ENCODE measurements around the gene UPF3A.

The UPF3A gene

DNA sequence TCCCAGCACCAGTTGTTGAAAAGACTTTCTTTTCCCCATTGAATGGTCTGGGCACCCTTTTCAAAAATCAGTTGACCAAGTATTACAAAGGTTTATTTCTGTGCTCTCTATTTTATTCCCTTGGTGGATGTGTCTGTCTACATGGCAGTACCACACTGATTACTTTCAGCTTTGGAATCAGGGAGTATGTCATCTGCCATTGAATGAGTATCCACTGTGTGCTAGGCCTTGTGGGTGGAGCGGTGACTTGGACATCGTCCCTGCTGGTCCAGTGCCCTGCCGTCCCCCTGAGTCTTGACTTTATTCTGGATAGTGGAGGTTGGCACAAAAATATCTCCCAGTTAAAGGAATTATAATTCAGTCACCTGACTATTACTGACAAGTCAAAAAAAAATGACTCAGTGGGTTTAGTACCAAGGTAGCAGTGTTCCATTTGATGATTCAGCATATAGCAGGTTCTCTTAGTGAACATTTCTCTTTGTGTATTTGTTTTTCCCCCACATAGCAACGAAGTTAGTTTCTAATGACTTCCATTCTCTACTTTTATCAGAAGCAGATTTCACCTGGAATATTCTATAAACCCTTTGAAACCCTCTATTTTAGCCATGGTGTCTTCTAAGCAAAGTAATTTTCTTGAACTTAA lies 3.9 kb downstream of the UPF3A start:
- Histone ChIP-seq H3K27ac (ENCODE audit: extremely low read depth, low read depth, low read length) (no peak overlapping the region), H3K9me3 (ENCODE audit: control insufficient read depth, insufficient read depth, low read depth, low read length) (no peaks in the 10 kb centered on the region), H3K4me3 (ENCODE audit: low read depth, low read length) (no peak overlapping the region), H3K4me1 (ENCODE audit: control insufficient read depth, insufficient read depth, low read length) (no peaks in the 10 kb centered on the region), H3K36me3 (ENCODE audit: control insufficient read depth in 2 of 2, insufficient read depth in 1 of 2, low read length in 2 of 2) (peaks cover 10 to 48% of the 10 kb centered on the region in 2 experiments; a peak in 2 of 3 replicates)
- TF ChIP-seq YY2 (tag by site-specific recombination; IDR thresholded peaks at IDR 0.05): no peak
- TF ChIP-seq MYNN (tag by site-specific recombination; IDR thresholded peaks at IDR 0.05; ENCODE audit: borderline replicate concordance): no peak
- TF ChIP-seq EGR2 (tag by site-specific recombination; IDR thresholded peaks at IDR 0.05; ENCODE audit: low read depth): no peak
- no peak for TF ChIP-seq ZNF660 (tag by site-specific recombination; IDR thresholded peaks at IDR 0.05)
- TF ChIP-seq ZNF19 (tag by site-specific recombination; IDR thresholded peaks at IDR 0.05; ENCODE audit: low read depth): no peak
- ChIA-PET CTCF (interaction anchor here (0.6 kb wide), 1 partner anchor 256 kb away, joined by 4 read pairs; no protein-coding TSS in a partner anchor), POLR2A (no interaction called here)

DNA sequence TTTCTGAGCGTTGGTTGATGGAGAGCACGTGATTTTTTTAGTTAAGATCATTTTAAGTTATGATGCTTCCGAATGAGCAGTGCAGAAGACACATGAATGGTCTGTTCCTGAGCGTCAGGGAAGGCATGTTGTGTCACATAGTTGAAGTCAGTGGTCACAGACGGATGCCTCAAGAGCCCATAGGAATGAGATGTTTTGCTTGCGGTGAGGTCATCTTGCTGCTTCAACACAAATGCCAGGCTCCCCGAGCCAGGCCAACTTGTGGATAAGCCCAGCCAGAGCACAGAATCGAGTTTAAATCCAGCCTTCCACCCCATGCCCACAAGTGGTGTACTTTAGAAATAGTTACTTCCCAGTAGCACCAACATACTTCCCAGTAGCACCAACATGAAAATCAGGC lies 5.4 kb downstream of the UPF3A start:
- ChIA-PET CTCF (no interaction called here), POLR2A (no interaction called here)
- peaks cover 10 to 50% of the 10 kb centered on the region in 2 experiments; a peak in 2 of 3 replicates for H3K36me3 ChIP-seq (ENCODE audit: control insufficient read depth in 2 of 2, insufficient read depth in 1 of 2, low read length in 2 of 2)
- H3K4me1 ChIP-seq (ENCODE audit: control insufficient read depth, insufficient read depth, low read length): no peaks in the 10 kb centered on the region
- H3K27ac ChIP-seq (ENCODE audit: extremely low read depth, low read depth, low read length): no peak overlapping the region
- TF ChIP-seq, protein P1, sequence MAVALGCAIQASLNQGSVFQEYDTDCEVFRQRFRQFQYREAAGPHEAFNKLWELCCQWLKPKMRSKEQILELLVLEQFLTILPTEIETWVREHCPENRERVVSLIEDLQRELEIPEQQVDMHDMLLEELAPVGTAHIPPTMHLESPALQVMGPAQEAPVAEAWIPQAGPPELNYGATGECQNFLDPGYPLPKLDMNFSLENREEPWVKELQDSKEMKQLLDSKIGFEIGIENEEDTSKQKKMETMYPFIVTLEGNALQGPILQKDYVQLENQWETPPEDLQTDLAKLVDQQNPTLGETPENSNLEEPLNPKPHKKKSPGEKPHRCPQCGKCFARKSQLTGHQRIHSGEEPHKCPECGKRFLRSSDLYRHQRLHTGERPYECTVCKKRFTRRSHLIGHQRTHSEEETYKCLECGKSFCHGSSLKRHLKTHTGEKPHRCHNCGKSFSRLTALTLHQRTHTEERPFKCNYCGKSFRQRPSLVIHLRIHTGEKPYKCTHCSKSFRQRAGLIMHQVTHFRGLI (tag by site-specific recombination; IDR thresholded peaks at IDR 0.05): 0 out of 2 replicates have a peak, but pooled peaks have one; percentile 35
- TF ChIP-seq ZSCAN16 (tag by site-specific recombination; IDR thresholded peaks at IDR 0.05): no peak
- no peaks in the 10 kb centered on the region for H3K9me3 ChIP-seq (ENCODE audit: control insufficient read depth, insufficient read depth, low read depth, low read length)
- no peak overlapping the region for H3K4me3 ChIP-seq (ENCODE audit: low read depth, low read length)

DNA sequence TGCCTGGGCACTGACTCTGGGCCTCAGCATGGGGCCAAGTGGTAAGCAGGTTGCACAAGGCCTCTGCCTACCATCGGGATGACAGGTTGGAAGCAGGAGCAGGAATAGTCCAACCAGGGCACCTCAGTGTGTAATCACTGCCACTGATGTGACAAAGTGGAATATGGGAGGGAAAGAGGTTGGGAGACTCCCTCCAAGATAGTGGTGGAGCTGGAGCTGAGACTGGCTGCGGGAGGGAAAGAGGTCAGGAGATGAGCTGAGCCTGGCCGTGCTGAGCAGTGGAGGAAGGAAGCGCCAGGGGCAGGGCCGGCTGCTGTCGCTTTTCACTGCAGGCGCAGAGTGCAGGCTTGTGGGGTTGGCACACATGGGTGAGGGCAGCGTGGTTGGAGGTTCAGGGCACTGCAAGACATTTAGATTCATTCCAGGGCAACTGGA lies 6.8 kb downstream of the UPF3A start:
- CTCF ChIA-PET: interaction anchor here (0.6 kb wide), 2 partner anchors 12 to 51 kb away, joined by 3 read pairs; no protein-coding TSS in a partner anchor
- H3K4me3 ChIP-seq (ENCODE audit: low read depth, low read length): no peak overlapping the region
- peaks cover 16 to 59% of the 10 kb centered on the region in 2 experiments; a peak in 2 of 3 replicates for H3K36me3 ChIP-seq (ENCODE audit: control insufficient read depth in 2 of 2, insufficient read depth in 1 of 2, low read length in 2 of 2)
- H3K4me1 ChIP-seq (ENCODE audit: control insufficient read depth, insufficient read depth, low read length): no peaks in the 10 kb centered on the region
- H3K27ac ChIP-seq (ENCODE audit: extremely low read depth, low read depth, low read length): no peak overlapping the region
- no peaks in the 10 kb centered on the region for H3K9me3 ChIP-seq (ENCODE audit: control insufficient read depth, insufficient read depth, low read depth, low read length)
- POLR2A ChIA-PET: no interaction called here
- no peak for TF ChIP-seq OSR2 (tag by site-specific recombination; IDR thresholded peaks at IDR 0.05)
- TF ChIP-seq ZNF544 (tag by site-specific recombination; IDR thresholded peaks at IDR 0.05): no peak
- TF ChIP-seq, protein P1 (tag by site-specific recombination; IDR thresholded peaks at IDR 0.05): no peak
- TF ChIP-seq OVOL3 (tag by site-specific recombination; IDR thresholded peaks at IDR 0.05): no peak
- TF ChIP-seq ZNF24 (tag by site-specific recombination; IDR thresholded peaks at IDR 0.05): no peak
- TF ChIP-seq SP2 (tag by site-specific recombination; IDR thresholded peaks at IDR 0.05): no peak
- TF ChIP-seq KLF10 (tag by site-specific recombination; IDR thresholded peaks at IDR 0.05): no peak
- peak; percentile 62; the same call in 1 of the 2 replicates for TF ChIP-seq ZNF600 (tag by site-specific recombination; IDR thresholded peaks at IDR 0.05)
- no peak for TF ChIP-seq ZNF211 (tag by site-specific recombination; IDR thresholded peaks at IDR 0.05; ENCODE audit: low read depth)
- TF ChIP-seq ZNF37A (tag by site-specific recombination; IDR thresholded peaks at IDR 0.05): no peak
- 0 out of 2 replicates have a peak, but pooled peaks have one; percentile 14 for TF ChIP-seq ZIC2 (tag by site-specific recombination; IDR thresholded peaks at IDR 0.05)
- TF ChIP-seq ZNF146 (tag by site-specific recombination; IDR thresholded peaks at IDR 0.05): no peak
- TF ChIP-seq ZNF184 (tag by site-specific recombination; IDR thresholded peaks at IDR 0.05): no peak
- no peak for TF ChIP-seq ZNF548 (tag by site-specific recombination; IDR thresholded peaks at IDR 0.05)
- no peak for TF ChIP-seq ZBTB1 (tag by site-specific recombination; IDR thresholded peaks at IDR 0.05)
- TF ChIP-seq, protein P2, sequence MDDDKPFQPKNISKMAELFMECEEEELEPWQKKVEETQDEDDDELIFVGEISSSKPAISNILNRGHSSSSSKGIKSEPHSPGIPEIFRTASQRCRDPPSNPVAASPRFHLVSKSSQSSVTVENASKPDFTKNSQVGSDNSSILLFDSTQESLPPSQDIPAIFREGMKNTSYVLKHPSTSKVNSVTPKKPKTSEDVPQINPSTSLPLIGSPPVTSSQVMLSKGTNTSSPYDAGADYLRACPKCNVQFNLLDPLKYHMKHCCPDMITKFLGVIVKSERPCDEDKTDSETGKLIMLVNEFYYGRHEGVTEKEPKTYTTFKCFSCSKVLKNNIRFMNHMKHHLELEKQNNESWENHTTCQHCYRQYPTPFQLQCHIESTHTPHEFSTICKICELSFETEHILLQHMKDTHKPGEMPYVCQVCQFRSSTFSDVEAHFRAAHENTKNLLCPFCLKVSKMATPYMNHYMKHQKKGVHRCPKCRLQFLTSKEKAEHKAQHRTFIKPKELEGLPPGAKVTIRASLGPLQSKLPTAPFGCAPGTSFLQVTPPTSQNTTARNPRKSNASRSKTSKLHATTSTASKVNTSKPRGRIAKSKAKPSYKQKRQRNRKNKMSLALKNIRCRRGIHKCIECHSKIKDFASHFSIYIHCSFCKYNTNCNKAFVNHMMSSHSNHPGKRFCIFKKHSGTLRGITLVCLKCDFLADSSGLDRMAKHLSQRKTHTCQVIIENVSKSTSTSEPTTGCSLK (tag by site-specific recombination; IDR thresholded peaks at IDR 0.05): no peak
